ENCODE measurements around the gene COL9A2. TPM values are rescaled to one million over a fixed set of nuclear protein-coding genes. Genes with fewer than 3 reads are reported as not detected.

COL9A2 gene
- total RNA-seq, 2 donors from 2014 or later: 4.0 to 6.5 TPM

GRCh38 chr1:40309374-40310128 lies 7.5 kb downstream of the COL9A2 start:
- intact Hi-C loops (cut with DNase I): no loop called here
- DNase-seq: no peak
- H3K27ac ChIP-seq: no peak overlapping the region
- no peak overlapping the region for H3K4me3 ChIP-seq
- H3K27me3 ChIP-seq: no peaks in the 10 kb centered on the region
- H3K9me3 ChIP-seq: no peaks in the 10 kb centered on the region
- H3K36me3 ChIP-seq: no peaks in the 10 kb centered on the region
- H3K4me1 ChIP-seq: peaks cover 7% of the 10 kb centered on the region
- no peak overlapping the region for H3K9ac ChIP-seq (ENCODE audit: low read depth in 2 of 2, low read length in 2 of 2)
- no peak for TF ChIP-seq CTCF (IDR thresholded peaks at IDR 0.05)

GRCh38 chr1:40308036-40308727 lies 8.9 kb downstream of the COL9A2 start:
- Histone ChIP-seq H3K36me3 (no peaks in the 10 kb centered on the region), H3K4me3 (no peak overlapping the region), H3K4me1 (peaks cover 7% of the 10 kb centered on the region), H3K27me3 (no peaks in the 10 kb centered on the region), H3K9me3 (no peaks in the 10 kb centered on the region), H3K9ac (ENCODE audit: low read depth in 2 of 2, low read length in 2 of 2) (no peak overlapping the region), H3K27ac (no peak overlapping the region)
- intact Hi-C loops (cut with DNase I): no loop called here
- no peak for TF ChIP-seq CTCF (IDR thresholded peaks at IDR 0.05)
- DNase-seq: no peak

GRCh38 chr1:40307186-40307585 lies 9.9 kb downstream of the COL9A2 start:
- no peak for TF ChIP-seq CTCF (IDR thresholded peaks at IDR 0.05)
- no peak overlapping the region for H3K27ac ChIP-seq
- no peaks in the 10 kb centered on the region for H3K4me1 ChIP-seq
- no peaks in the 10 kb centered on the region for H3K36me3 ChIP-seq
- no peaks in the 10 kb centered on the region for H3K27me3 ChIP-seq
- H3K9ac ChIP-seq (ENCODE audit: low read depth in 2 of 2, low read length in 2 of 2): no peak overlapping the region
- no peaks in the 10 kb centered on the region for H3K9me3 ChIP-seq
- no peak overlapping the region for H3K4me3 ChIP-seq
- intact Hi-C loops (cut with DNase I): no loop called here
- no peak for DNase-seq

DNA sequence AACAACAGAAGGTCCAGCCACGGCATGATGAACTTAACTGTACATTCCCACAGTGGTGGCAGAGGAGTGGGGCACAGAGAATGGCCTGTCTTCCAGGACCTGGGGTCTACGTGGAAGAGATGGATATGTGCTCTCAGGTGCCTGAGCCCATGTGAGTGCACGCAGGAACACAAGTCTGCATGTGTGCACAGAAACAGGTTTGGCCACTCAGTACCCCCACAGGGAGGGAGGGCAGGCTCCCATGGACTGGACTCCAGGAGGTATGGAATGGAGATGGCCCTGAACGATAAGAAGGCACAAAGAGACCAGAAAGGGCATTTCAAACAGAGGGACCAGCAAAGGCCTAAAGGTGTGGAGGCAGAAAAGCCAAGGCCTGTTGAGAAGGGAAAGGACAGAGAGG lies 10.8 kb downstream of the COL9A2 start:
- no peak overlapping the region for H3K27ac ChIP-seq
- TF ChIP-seq CTCF (IDR thresholded peaks at IDR 0.05): no peak
- H3K4me1 ChIP-seq: no peaks in the 10 kb centered on the region
- no peak for DNase-seq
- H3K9me3 ChIP-seq: no peaks in the 10 kb centered on the region
- H3K27me3 ChIP-seq: no peaks in the 10 kb centered on the region
- no peak overlapping the region for H3K9ac ChIP-seq (ENCODE audit: low read depth in 2 of 2, low read length in 2 of 2)
- intact Hi-C loops (cut with DNase I): no loop called here
- H3K4me3 ChIP-seq: no peak overlapping the region
- H3K36me3 ChIP-seq: no peaks in the 10 kb centered on the region

DNA sequence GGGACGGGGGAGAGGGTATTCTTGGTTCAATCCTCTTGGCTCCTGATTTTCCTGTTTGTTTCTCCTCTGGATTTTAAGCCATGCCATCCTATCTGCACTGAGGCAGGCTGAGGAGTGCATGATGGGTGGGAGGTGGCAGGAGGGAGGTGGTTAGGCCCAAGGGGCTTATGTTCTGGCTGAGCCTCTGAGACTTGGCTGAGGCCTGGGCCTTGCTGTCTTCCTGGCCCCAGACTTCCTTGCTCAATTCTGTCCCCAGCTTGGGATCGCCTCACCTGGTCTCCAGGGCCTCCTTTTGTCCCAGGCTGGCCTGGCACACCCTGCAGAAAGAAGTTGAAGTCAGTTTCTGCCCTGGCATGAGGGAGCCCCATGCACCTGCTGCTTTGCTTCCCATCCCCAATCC lies 11.2 kb downstream of the COL9A2 start:
- no peak overlapping the region for H3K27ac ChIP-seq
- H3K9ac ChIP-seq (ENCODE audit: low read depth in 2 of 2, low read length in 2 of 2): no peak overlapping the region
- H3K36me3 ChIP-seq: no peaks in the 10 kb centered on the region
- H3K4me3 ChIP-seq: no peak overlapping the region
- H3K4me1 ChIP-seq: no peaks in the 10 kb centered on the region
- no peak for TF ChIP-seq CTCF (IDR thresholded peaks at IDR 0.05)
- no peaks in the 10 kb centered on the region for H3K27me3 ChIP-seq
- no peaks in the 10 kb centered on the region for H3K9me3 ChIP-seq
- intact Hi-C loops (cut with DNase I): no loop called here
- DNase-seq: no peak
